Measurements from ENCODE around the gene TESMIN.
A peak's percentile ranks its signal among the peaks of the same experiment; 100 is the strongest.

TESMIN gene

GRCh38 chr11:68751331-68751856 lies at the start of gene TESMIN:
TESMIN (minus strand) TSS chr11:68751520; CDS start chr11:68750660, 860 bp downstream.
- DNase-seq, result peak; percentile 60 to 93

GRCh38 chr11:68798221-68798813 lies 47.0 kb upstream of the TESMIN start:
- DNase-seq, result peak; percentile 4 to 63

GRCh38 chr11:68796801-68797200 lies 45.5 kb upstream of the TESMIN start:
- DNase-seq, result no peak

GRCh38 chr11:68792400-68792966 lies 41.2 kb upstream of the TESMIN start:
- DNase-seq, result no peak

- DNase-seq, result no peak
These were observed 33.3 kb upstream of the TESMIN start for GRCh38 chr11:68784653-68785052.

GRCh38 chr11:68783216-68783821 lies 32.0 kb upstream of the TESMIN start:
- no peak for DNase-seq

GRCh38 chr11:68782711-68783110 lies 31.4 kb upstream of the TESMIN start:
- DNase-seq, result no peak

- no peak for DNase-seq
These were observed 29.5 kb upstream of the TESMIN start for GRCh38 chr11:68780829-68781228.

GRCh38 chr11:68778205-68778604 lies 26.9 kb upstream of the TESMIN start:
- DNase-seq, result no peak

- DNase-seq, result no peak
These were observed 25.3 kb upstream of the TESMIN start for GRCh38 chr11:68776442-68777235.

- DNase-seq, result no peak
These were observed 24.6 kb upstream of the TESMIN start for GRCh38 chr11:68775951-68776388.

- DNase-seq, result no peak
These were observed 22.9 kb upstream of the TESMIN start for GRCh38 chr11:68774194-68774585.

- no peak for DNase-seq
These were observed 22.3 kb upstream of the TESMIN start for GRCh38 chr11:68773521-68774193.

- no peak for DNase-seq
These were observed 21.6 kb upstream of the TESMIN start for GRCh38 chr11:68772936-68773335.

GRCh38 chr11:68770781-68771180 lies 19.5 kb upstream of the TESMIN start:
- DNase-seq, result no peak

- DNase-seq, result peak; percentile 19 to 64
These were observed 16.4 kb upstream of the TESMIN start for GRCh38 chr11:68767672-68768071.

- DNase-seq, result no peak
These were observed 15.5 kb upstream of the TESMIN start for GRCh38 chr11:68766786-68767185.

GRCh38 chr11:68764746-68765145 lies 13.4 kb upstream of the TESMIN start:
- no peak for DNase-seq

GRCh38 chr11:68763926-68764657 lies 12.8 kb upstream of the TESMIN start:
- DNase-seq, result no peak

GRCh38 chr11:68763181-68763721 lies 11.9 kb upstream of the TESMIN start:
- DNase-seq, result no peak

GRCh38 chr11:68762481-68762880 lies 11.2 kb upstream of the TESMIN start:
- no peak for DNase-seq

- no peak for DNase-seq
These were observed 10.5 kb upstream of the TESMIN start for GRCh38 chr11:68761801-68762200.
